Activated naive CD4-positive, alpha-beta T cell treated with anti-CD3 and anti-CD28 coated beads, Interleukin-2, amount 50 U/mL, for 16 hours (primary cell): ENCODE data around the gene NUDT4B.
"Not testable (repeated sequence)": the region's sequence is repeated elsewhere in the genome, so short reads cannot be mapped to it uniquely, and the experiment has no call there.

ENCODE experiments used
- DNase-seq: peaks from one replicate; pipeline ENCODE4 v3.0.0-alpha.2; 2020

The NUDT4B gene

DNA sequence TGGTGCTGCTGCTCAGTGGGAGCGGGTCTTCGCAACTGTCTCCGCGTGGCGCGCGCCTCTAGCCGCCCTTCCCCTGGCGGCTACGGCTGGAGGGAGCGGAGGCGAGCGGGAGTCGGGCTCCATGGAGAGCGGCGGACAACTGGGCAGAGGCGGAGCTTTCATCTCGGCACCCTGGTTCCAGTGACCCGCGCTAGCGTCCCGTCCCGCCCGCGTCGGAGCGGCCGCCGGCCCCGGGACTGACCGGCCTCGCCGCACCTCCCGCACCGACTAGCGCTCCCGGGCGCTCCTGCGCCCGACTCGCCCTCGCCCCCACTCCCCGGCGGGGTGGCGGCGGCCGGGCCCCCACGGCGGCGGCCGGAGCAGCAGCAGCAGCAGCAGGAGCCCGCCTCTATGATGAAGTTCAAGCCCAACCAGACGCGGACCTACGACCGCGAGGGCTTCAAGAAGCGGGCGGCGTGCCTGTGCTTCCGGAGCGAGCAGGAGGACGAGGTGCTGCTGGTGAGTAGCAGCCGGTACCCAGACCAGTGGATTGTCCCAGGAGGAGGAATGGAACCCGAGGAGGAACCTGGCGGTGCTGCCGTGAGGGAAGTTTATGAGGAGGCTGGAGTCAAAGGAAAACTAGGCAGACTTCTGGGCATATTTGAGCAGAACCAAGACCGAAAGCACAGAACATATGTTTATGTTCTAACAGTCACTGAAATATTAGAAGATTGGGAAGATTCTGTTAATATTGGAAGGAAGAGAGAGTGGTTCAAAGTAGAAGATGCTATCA is at the start of gene NUDT4B:
Gene NUDT4B, plus strand, starts transcription at position 212 of the 772 bp plus-strand sequence. Its CDS starts 179 bp downstream, at position 391.
- DNase-seq, result not testable (repeated sequence)

DNA sequence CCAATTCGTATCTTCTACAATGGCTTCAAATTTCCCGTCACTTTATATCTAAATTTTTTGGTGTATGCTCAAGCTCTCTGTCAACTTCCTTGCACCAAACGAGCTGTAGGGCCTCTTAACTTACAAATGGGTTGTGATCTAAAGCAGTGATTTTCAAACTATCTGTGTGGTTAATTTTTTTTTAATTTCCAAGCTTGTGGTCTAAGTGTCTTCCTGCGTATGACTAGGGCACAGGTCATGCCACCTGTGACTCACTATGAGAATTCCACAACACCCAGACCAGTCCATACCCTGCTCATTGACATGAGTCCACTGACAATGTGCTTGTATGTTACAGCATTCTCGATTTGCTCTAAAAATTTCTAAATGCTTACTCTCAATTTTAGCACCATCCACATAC is 49.2 kb upstream of the NUDT4B start:
- not testable (repeated sequence) for DNase-seq

DNA sequence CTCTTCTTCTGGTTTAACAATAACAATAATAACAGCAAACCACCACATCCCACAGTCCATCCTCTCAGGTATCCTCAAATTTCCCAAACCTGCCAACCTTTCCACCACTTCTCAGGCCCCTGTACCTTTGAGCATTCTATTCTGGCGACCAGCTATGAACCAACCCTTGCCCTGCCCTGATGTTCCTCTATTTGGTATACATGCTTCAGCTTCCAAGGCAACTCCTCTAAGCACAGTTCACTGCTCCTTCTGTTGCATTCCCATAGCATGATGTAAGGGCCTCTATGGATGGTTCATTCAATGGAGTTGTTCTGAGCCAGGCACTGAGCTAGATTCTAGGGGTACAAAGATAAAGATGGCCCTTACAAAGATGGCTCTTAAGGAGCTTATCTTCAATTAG is 46.3 kb upstream of the NUDT4B start:
- not testable (repeated sequence) for DNase-seq

DNA sequence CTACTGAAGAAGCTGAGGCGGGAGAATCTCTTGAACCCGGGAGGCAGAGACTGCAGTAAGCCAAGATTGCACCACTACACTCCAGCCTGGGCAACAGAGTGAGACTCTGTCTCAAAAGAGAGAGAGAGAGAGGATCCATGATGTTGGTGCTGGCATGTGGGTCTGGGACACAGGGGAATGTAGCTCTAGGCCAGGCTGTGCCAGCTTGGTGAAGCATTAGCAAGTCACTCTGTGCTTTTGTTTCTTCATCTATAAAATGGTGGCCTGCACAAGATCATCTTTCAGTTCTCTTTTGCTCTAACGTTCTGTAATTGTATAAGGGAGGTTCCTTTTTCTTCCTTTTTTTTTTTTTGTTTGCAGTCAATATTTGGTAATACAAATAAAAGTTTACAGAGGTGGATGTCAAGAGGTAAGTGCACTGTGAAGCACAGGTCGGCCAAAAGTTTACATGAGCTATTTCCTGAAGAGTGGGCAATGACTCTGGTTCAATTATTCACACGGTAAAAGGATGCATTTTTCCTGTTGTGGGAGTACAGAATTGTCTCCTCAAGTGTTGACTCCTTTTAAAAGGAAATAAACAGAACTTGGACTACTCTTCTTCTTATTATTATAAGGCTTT is 44.5 kb upstream of the NUDT4B start:
- not testable (repeated sequence) for DNase-seq

DNA sequence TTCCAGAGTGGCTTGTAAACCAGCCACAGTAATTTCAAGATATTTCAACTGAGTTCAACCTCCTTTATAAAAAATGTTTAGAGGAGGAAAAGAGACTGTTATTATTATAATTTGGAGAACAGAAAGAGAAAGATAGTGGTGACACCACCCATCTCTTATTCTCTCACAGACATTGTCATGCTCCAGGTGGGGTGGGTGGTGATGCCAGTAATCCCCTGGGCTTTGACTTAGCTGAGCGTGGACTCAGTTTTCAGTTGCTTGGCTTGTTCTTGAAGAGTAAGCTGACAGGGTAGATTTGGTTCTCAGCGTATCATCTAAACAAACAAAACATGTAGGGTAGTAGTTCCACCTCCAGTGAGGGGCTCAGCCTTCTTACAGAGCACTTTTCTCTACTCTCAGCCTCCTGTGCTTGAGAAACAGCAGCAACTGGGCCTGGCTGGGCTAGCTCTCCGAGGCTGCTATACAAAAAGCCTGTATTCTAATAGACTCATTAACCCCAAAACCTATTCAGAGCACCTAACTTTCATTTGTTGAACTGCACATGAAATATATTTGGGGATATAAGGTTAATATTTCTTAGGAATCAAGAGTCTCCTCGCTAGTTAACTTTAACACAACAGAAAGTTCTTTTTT is 43.1 kb upstream of the NUDT4B start:
- DNase-seq, result not testable (repeated sequence)

DNA sequence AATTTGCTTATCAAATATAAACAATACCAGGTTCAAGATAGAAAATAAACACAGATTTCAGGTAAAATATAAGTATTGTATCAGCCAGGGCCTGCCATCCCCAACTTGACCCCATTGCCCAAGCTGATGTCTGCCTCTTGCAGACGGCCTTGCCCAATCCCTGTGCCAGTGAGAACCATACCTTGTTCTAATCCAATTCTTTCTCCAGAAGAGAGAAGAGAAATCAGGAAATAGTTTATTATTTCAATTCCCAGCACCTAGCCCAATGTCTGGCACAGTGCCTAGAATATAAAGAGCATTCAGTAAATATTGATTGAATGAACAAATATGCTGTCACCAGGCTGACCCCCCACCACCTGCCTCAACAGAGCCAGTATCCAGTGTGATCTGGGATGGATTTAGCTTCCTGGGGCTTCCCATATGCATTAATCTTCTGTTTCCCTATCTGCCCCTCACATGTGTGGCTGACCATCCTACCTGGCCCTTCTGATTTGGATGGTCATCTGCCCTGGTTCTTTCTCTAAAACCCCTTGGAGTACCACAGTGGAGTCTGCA is 39.7 kb upstream of the NUDT4B start:
- not testable (repeated sequence) for DNase-seq

DNA sequence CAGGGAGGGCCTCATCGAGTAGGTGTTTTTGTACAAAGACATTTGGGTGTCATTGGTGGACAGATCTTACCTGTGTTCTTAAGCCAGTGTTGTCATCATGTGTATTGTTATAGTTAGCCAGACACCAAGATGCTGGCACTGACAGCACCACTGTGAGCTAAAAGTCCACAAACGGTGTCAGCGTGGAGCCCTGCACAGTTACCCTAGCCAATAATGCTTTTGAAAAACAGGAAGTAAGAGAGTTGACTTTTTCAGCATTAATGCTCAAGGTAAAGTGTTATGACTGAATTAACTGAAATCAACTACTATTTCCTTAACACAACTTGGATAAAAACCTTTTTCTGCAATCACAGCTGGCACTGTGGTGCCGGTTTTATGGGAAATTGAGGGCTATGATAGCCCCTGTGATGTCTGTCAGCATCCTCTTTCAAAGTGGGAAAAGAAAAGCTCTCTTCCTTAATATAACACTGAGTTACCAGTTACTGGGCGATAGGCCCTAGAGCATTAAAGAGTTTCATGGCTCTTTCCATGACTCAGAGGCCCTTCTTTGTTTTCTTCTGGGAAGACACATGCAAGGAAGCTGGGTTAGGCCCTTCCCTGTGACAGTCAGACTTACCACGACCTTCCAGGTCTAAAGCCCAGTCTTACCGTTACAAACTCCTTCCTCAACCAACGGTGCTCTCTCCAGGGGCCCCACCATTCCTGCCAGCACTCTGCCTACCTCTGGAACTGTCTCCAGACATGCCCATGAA is 37.6 kb upstream of the NUDT4B start:
- not testable (repeated sequence) for DNase-seq

DNA sequence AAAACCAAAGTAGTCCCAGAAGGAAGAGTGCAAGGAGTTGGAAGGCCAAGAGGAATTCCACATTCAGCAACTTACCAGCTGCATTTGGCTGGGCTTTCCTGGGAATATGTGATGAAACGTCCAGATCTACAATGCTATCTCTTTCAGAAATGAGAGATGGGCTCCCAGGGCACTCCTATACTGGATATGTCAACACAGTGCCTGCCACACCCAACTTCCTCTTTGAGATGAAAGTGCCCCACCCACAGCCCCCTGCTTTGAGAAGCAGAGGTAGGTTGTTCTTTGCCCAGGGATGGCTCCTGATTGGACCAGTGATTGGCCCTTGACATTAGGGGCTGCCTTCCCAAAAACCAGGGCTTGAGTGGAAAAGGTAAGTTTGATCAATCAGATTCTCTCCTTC is 36.2 kb upstream of the NUDT4B start:
- DNase-seq, result not testable (repeated sequence)

DNA sequence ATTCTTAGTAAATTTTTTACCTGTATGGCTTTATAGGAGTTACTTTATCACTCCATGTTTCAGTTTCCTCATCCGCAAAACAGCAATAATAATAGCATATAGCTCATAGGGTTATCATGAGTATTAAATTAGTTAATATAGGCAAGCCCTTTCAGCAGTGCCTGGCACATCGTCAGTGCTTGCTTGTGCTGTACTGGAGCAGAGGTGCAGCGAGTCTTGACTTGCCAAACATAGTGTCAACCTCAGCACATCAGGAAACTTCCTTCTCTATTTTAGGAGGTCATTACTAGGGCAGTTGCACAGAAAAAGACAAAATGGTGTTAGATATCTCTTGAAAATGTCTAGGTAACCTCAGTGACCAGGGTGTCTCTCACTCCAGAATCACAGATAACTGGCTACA is 33.1 kb upstream of the NUDT4B start:
- DNase-seq, result not testable (repeated sequence)

DNA sequence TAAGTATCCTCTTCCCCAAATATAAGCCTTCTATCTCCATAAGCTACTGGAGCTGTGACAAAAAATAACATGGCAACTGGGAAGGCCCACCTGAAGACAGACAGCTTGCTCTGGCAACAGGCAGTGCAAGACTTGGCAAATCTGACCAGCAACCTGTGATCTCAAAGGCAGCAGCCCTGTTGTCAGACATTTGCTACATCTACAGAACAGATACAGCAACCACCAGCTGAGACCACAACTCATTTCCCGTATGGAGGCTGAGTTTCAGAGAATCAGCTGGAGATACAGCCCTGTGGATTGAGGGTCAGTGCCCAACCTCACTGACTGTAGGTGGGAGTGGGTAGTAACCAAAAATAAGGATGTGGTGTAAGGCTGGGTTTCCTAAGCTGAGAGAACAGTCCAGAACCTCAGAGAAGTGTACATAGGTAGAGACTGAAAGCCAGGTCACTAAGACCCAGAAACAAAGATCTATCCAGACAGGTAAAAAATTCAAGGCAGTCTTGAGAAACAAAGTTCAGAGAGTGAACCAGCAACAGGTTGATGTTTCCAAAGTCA is 31.5 kb upstream of the NUDT4B start:
- DNase-seq, result not testable (repeated sequence)

DNA sequence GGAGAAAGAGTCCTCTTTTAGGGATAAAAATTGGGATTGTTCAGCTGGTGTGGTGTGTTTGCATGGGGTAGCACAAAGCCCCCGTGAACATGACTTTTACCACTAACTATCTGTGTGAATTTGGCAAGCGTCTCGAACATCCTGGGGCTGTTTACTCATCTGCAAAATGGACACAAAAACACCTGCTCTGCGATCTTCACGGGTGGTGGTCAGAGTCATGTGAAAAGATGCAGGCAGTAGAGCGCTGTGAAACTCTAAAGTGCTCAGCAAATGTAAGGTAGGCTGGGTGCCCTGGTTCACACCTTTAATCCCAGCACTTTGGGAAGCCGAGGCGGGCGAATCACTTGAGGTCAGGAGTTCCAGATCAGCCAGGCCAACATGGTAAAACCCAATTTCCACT is 27.7 kb upstream of the NUDT4B start:
- DNase-seq, result not testable (repeated sequence)

DNA sequence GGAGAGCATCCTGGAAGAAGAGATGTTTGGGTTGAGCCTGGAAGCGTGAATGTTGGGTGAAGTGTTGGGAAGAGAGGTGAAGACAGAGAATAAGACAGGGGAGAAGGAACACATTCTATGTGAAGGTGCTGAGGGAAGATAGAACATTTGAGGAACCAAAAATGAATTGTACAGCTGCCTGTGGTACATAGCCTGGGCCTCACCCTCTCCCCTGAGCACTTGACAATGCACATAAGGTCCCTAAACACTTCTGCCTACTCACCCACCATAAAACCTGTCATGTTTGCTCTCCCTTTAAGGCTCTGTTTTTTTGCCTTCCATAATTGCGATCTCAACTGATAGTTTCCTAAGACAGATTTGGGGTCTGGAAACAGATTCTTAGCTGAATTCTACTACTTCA is 25.8 kb upstream of the NUDT4B start:
- not testable (repeated sequence) for DNase-seq

DNA sequence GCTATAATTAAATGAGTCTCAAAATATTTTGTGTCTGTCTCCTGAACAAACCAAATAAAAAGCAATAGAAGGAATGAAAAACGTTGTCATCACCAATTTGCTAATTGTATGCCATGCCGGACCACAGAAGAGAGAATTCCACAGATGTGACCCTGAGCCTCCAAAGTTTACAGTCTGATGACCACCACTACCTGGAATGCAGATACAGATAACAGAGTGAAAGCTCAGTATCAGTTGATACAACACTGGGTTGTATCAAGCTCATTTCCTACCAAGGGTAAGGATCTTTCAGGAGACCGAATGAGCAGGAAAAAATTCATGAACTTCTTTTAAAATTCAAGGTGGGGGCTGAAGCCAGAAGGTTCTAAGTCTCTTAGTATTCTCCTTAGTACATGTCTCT is 25.1 kb upstream of the NUDT4B start:
- not testable (repeated sequence) for DNase-seq

DNA sequence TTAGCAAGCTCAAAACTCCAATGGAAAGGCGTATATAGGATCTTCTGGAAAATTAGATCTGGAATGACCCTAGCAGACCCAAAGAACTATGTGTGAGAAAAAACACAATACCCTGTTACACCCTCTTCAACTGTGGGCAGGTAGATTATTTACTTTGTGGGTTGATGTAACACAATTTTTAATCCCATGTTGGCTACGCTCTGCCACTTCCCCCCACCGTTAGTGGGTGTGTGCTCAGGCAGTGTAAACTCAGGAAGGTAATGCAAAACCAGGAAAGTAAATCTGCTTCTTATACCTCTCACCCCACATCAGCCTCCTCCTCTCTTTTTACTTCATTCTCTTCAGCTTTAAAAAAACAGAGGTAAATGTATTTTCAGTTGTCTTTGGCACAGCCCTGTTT is 23.7 kb upstream of the NUDT4B start:
- DNase-seq, result not testable (repeated sequence)

DNA sequence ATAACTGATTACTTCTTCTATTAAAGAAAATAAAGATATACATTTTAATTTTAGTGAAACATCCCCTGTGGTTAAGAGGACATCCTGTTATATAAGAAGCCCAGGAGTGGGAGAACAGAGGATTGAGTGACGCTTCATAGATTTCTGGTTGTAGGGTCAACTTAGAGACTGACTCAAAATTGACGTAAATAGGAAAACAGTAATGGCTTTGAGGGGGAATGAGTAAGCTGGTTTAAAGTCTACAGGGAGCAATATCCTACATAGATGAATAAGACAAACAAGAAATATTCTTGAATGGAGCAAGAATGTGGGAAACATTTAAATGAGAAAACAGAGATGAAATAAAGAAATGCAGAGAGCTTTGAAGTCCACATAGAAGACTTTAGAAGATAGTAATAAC is 20.7 kb upstream of the NUDT4B start:
- DNase-seq, result not testable (repeated sequence)

DNA sequence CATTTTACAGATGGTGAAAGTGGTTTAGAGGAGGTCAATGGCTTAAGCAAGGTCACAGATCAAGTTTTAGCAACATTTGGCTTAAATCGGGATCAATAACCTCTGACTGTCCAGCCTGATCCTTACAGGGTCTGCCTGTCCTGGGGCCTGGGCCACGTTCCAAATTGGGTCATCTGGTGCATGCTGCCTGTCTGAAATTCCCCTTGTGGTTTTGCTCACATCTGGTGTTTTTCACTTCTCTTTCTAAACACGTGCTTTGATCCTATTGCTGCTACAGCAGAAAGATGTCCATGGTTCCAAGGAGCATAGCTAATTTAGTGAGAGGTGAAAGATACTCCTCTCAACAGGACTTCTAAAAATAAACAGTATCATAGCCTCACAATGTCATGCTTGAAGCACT is 19.4 kb upstream of the NUDT4B start:
- not testable (repeated sequence) for DNase-seq

DNA sequence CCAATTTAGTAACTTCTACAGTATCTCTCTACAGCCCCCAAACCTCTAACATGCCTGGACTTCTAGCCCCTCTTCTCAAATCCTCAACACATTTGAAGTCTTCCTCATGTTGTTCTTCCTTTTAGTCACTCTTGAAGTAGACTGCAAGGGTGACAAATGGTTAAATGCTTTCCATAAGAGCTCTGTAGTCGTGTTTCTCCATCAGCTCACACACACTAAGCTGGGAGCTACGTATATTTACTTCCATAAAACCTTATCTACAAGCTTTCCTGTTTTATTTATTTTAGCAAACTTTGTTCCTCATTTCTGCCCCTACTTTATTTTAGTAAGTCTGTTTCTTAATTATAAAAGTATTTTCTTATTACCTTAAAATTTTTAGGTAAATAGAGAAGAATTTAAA is 19.0 kb upstream of the NUDT4B start:
- DNase-seq, result not testable (repeated sequence)

DNA sequence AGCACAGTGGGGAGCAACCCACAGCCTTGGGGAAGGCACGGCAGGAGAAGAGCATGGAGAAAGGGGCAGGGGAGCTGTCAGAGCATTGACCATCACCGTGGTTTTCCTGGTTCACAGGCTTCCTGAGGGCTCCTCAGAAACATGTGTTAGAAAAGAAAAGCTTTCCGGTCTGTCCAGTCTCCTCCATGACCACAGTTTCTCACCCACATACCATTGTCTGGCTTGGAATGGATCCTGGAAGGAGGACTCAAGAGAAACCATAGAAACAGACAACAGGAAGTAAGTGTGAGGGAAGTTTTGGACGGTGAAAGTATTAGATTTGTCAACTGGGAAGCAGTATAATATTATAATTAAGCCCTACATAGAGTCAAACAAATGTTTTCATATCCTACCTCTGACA is 16.3 kb upstream of the NUDT4B start:
- DNase-seq, result not testable (repeated sequence)

DNA sequence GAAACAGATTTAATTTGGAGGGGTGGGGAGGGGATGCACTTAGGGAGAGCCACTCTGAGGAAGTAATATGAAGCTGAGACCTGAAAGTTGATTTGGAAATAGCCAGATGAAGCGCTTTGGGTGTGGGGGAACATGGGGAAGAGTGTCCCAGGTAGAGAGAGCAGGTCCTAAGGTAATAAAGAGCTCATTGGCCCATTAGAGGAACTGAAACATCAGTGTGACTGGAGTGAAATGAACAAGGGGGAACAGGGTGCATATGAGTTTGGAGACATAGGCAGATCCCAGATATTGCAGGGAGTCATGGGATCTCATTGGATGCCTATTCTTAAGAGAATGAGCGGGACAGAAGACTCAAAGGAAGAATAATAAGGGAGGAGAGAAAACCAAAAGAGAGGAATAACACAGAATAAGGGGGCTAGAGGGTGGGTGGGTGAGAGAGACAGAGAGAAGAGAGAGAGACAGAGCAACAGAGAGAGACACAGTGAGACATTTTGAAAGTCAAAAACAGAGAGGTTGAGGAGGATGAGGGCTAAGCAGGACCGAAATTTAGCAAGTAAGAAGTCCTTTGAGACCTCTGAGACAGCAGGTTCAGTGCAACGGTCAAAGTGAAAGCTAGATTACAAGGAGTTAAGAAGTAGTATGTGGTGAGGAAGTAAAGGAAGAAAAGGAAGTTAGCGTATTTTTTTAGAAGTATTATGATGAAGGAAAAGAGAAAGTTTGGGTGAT is 14.8 kb upstream of the NUDT4B start:
- not testable (repeated sequence) for DNase-seq

DNA sequence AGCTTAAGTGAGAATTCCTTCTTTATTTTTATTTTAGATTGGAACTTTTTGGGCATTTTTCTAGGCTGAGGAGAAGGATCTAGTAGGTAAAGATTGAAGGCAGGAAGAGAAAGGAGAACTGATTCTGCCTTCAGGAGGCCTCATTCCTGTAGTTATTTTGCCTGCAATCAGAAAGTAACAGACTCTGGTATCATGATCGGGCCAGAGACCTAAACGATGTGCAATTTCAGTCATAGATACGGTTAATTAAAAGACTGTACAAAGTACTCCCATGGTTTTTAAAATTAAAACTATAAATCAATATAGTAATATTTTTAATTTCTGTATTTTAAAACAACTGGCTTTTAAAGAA is 14.3 kb upstream of the NUDT4B start:
- DNase-seq, result not testable (repeated sequence)

DNA sequence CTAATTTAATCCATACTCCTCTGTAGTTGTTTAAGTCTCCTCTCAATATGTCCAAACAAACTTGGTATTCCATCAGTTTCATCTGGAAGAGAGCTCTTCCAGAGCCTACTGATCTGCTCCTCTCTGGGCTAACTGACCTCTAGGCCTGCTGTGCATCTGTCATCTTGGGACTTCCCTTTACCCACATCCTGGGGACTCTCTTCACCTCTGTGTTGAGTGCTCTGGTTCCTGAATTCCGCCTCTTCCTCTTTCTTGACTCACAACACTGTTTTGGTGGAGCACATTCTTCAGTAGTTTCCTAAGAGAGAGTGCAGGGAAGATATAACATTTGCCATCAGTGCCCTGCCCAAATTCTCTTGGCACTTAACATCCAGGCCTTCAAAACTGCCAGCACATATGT is 13.0 kb upstream of the NUDT4B start:
- DNase-seq, result not testable (repeated sequence)

DNA sequence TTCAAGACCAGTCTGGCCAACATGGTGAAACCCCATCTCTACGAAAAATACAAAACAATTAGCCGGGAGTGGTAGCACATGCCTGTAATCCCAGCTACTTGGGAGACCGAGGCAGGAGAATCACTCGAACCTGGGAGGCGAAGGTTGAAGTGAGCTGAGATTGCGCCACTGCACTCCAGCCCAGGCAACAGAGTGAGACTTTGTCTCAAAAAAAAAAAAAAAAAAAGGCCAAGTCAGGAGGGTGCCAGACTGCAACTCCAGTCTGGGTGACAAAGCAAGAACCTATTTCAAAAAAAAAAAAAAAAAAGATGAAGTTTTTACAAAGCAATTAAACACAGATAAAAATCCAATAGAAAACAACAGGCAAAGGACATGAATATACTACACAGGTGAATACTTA is 9.9 kb upstream of the NUDT4B start:
- DNase-seq, result not testable (repeated sequence)
